Testis (tissue), 2 donors: ENCODE data around the gene PLEKHA1.
A peak's percentile ranks its signal among the peaks of the same experiment; 100 is the strongest.

Experiments
- POLR2A ChIP-seq: fragments of 450-650 bp; IDR thresholded peaks from one replicate; pipeline ENCODE4 v1.6.1; 2017; ENCODE audit warnings: antibody characterized with exemption, mild to moderate bottlenecking, moderate library complexity
- TF ChIP-seq, protein P1 (sequence below), 3 experiments: fragments of 450-650 bp in 2 of 3; fragments of 200-600 bp in 1 of 3; sonication (generic) in 1 of 3; IDR thresholded peaks; one replicate each; pipeline ENCODE4 v1.5.1; 2016 to 2019; ENCODE audit warnings: antibody characterized with exemption in 3 of 3, mild to moderate bottlenecking in 2 of 3, moderate library complexity in 1 of 3

DNA sequence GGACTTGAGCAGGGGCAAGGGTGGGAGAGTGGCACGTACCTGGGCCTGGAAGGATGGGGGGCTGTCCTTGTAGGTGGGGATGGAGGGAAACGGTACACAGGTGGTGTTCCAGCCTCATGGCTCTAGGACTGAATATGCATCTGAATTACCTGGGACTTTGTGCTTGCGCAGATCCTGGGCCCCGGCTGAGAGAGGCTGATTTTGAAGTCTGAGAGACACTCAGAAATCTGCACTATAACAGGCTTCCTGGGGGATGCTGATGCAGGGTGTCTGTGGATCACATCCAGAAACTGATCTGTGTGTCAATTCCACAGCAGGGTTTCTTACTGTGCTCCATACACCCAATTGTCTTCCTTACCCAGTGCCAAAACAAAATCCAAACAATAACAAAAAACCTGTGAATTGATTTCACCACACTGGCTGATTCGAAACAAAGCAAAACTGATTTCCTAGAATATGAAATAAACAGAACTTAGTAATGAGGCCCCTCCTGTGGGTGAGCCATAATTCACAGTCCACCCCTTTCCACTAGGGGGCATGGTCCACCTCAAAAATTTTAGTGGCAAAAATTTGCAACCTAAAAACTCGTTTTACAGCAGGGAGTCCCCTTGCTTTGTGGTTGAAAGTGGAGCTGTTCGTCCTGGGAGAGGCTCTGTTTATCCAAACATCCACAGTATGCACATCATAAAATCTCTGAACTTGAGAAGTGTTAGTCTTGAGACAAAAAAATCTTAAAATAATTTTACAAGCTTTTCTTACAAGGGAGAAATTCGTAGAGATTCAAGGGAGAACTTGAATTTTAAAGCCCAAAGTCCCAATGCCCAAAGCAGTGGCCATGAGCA, 32.0 kb upstream of the PLEKHA1 start:
- no peak for TF ChIP-seq POLR2A
- TF ChIP-seq, protein P1, sequence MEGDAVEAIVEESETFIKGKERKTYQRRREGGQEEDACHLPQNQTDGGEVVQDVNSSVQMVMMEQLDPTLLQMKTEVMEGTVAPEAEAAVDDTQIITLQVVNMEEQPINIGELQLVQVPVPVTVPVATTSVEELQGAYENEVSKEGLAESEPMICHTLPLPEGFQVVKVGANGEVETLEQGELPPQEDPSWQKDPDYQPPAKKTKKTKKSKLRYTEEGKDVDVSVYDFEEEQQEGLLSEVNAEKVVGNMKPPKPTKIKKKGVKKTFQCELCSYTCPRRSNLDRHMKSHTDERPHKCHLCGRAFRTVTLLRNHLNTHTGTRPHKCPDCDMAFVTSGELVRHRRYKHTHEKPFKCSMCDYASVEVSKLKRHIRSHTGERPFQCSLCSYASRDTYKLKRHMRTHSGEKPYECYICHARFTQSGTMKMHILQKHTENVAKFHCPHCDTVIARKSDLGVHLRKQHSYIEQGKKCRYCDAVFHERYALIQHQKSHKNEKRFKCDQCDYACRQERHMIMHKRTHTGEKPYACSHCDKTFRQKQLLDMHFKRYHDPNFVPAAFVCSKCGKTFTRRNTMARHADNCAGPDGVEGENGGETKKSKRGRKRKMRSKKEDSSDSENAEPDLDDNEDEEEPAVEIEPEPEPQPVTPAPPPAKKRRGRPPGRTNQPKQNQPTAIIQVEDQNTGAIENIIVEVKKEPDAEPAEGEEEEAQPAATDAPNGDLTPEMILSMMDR (IDR thresholded peaks at IDR 0.05): peak; percentile 71 to 86 (median 76)
